ENCODE data around the gene MTSS2. TPM values are rescaled to one million over a fixed set of nuclear protein-coding genes. Genes with fewer than 3 reads are reported as not detected.

Gene MTSS2
- total RNA-seq, 1 donor from 2014 or later: 38.3 TPM

- Histone ChIP-seq H2AFZ (ENCODE audit: low read depth, low read length) (no peak overlapping the region), H3K27me3 (ENCODE audit: insufficient read depth, low read length) (no peaks in the 10 kb centered on the region), H3K36me3 (ENCODE audit: insufficient read depth, low read length) (peaks cover 4% of the 10 kb centered on the region), H3K4me3 (ENCODE audit: insufficient read depth, low read depth, low read length) (no peak overlapping the region), H3K79me2 (ENCODE audit: insufficient read depth, low read length) (no peaks in the 10 kb centered on the region), H3K4me1 (ENCODE audit: insufficient read depth, low read length) (peaks cover 4% of the 10 kb centered on the region), H3K4me2 (ENCODE audit: low read length) (no peak overlapping the region), H3K9ac (ENCODE audit: low read length) (no peak overlapping the region), H4K20me1 (ENCODE audit: insufficient read depth, low read length) (peaks cover 19% of the 10 kb centered on the region), H3K9me3 (ENCODE audit: insufficient read depth, low read depth, low read length) (no peaks in the 10 kb centered on the region), H3K27ac (ENCODE audit: low read depth, low read length) (no peak overlapping the region)
- Mint-ChIP-seq H3K4me3 (ENCODE audit: unreplicated experiment) (no peak overlapping the region), H3K27ac (ENCODE audit: unreplicated experiment) (no peak overlapping the region), H3K4me1 (ENCODE audit: low read depth, unreplicated experiment) (peaks cover 2% of the 10 kb centered on the region), H3K9me3 (ENCODE audit: unreplicated experiment) (no peaks in the 10 kb centered on the region), H3K36me3 (ENCODE audit: low read depth, unreplicated experiment) (peaks cover 7% of the 10 kb centered on the region), H3K27me3 (ENCODE audit: low read depth, unreplicated experiment) (peaks cover under 1% of the 10 kb centered on the region)
- no peak for DNase-seq (ENCODE audit: low read depth)
- no peak for FAIRE-seq
- TF ChIP-seq, protein P1, sequence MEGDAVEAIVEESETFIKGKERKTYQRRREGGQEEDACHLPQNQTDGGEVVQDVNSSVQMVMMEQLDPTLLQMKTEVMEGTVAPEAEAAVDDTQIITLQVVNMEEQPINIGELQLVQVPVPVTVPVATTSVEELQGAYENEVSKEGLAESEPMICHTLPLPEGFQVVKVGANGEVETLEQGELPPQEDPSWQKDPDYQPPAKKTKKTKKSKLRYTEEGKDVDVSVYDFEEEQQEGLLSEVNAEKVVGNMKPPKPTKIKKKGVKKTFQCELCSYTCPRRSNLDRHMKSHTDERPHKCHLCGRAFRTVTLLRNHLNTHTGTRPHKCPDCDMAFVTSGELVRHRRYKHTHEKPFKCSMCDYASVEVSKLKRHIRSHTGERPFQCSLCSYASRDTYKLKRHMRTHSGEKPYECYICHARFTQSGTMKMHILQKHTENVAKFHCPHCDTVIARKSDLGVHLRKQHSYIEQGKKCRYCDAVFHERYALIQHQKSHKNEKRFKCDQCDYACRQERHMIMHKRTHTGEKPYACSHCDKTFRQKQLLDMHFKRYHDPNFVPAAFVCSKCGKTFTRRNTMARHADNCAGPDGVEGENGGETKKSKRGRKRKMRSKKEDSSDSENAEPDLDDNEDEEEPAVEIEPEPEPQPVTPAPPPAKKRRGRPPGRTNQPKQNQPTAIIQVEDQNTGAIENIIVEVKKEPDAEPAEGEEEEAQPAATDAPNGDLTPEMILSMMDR (IDR thresholded peaks at IDR 0.05; ENCODE audit: insufficient read depth, low read depth, low read length): no peak
- no peak for TF ChIP-seq EZH2 (IDR thresholded peaks at IDR 0.05; ENCODE audit: insufficient read depth, low read length)
Measured at GRCh38 chr16:70663524-70664324, 22.1 kb downstream of the MTSS2 start.

- no peaks in the 10 kb centered on the region for H3K27me3 ChIP-seq (ENCODE audit: insufficient read depth, low read length)
- peaks cover 2% of the 10 kb centered on the region for H3K27me3 Mint-ChIP-seq (ENCODE audit: low read depth, unreplicated experiment)
- no peak overlapping the region for H3K4me3 Mint-ChIP-seq (ENCODE audit: unreplicated experiment)
- H3K9me3 ChIP-seq (ENCODE audit: insufficient read depth, low read depth, low read length): no peaks in the 10 kb centered on the region
- H3K9me3 Mint-ChIP-seq (ENCODE audit: unreplicated experiment): no peaks in the 10 kb centered on the region
- no peak overlapping the region for H3K27ac Mint-ChIP-seq (ENCODE audit: unreplicated experiment)
- peaks cover 4% of the 10 kb centered on the region for H3K36me3 ChIP-seq (ENCODE audit: insufficient read depth, low read length)
- peaks cover 19% of the 10 kb centered on the region for H4K20me1 ChIP-seq (ENCODE audit: insufficient read depth, low read length)
- no peak for FAIRE-seq
- no peaks in the 10 kb centered on the region for H3K79me2 ChIP-seq (ENCODE audit: insufficient read depth, low read length)
- H3K9ac ChIP-seq (ENCODE audit: low read length): no peak overlapping the region
- H3K27ac ChIP-seq (ENCODE audit: low read depth, low read length): no peak overlapping the region
- no peak overlapping the region for H3K4me3 ChIP-seq (ENCODE audit: insufficient read depth, low read depth, low read length)
- no peak overlapping the region for H2AFZ ChIP-seq (ENCODE audit: low read depth, low read length)
- TF ChIP-seq, protein P1 (IDR thresholded peaks at IDR 0.05; ENCODE audit: insufficient read depth, low read depth, low read length): no peak
- TF ChIP-seq EZH2 (IDR thresholded peaks at IDR 0.05; ENCODE audit: insufficient read depth, low read length): no peak
- H3K36me3 Mint-ChIP-seq (ENCODE audit: low read depth, unreplicated experiment): peaks cover 3% of the 10 kb centered on the region
- peaks cover 4% of the 10 kb centered on the region for H3K4me1 ChIP-seq (ENCODE audit: insufficient read depth, low read length)
- peaks cover 2% of the 10 kb centered on the region for H3K4me1 Mint-ChIP-seq (ENCODE audit: low read depth, unreplicated experiment)
- no peak overlapping the region for H3K4me2 ChIP-seq (ENCODE audit: low read length)
- DNase-seq (ENCODE audit: low read depth): no peak
Measured at GRCh38 chr16:70662991-70663523, 22.8 kb downstream of the MTSS2 start.
